GM12873 (cell line): ENCODE measurements around the gene ZPBP2.

Experiments used
- TF ChIP-seq, protein P1 (sequence below): IDR thresholded peaks from 2 replicates; pipeline ENCODE4 v1.5.1; 2012; ENCODE audit warnings: low read depth, mild to moderate bottlenecking, moderate library complexity, low read length, control low read depth; ENCODE audit not compliant: insufficient read depth; ENCODE audit errors: missing control alignments

ZPBP2 gene

DNA sequence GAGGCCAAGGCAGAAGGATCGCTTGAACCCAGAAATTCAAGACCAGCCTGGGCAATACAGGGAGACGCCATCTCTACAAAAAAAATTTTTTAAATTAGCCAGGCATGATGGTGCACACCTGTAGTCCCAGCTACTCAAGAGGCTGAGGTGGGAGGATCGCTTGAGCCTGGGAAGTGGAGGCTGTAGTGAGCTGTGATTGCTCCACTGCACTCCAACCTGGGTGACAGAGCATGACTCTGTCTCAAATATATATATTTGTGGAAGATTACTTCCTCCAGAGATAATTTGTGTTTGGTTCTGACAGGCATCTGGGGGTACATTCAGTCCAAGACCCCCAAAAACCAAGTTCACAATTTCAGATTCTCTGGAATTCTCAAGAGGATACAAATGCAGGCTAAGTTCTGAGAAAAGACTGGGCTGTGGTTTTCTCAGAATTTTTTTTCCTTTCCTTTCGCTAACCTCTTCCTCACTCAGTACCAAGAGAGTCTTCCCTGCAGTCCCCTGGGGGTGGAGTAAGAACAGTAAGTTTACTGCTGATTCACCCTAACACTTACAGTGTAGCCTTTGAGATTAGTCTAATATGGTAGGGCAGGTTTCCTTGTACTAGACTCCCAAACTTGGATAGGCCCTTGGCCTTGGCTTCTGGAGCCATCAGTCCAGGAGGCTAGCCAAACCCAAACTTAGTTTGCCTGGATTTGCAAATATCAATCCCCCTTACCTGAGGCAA, 35.3 kb downstream of the ZPBP2 start:
- TF ChIP-seq, protein P1, sequence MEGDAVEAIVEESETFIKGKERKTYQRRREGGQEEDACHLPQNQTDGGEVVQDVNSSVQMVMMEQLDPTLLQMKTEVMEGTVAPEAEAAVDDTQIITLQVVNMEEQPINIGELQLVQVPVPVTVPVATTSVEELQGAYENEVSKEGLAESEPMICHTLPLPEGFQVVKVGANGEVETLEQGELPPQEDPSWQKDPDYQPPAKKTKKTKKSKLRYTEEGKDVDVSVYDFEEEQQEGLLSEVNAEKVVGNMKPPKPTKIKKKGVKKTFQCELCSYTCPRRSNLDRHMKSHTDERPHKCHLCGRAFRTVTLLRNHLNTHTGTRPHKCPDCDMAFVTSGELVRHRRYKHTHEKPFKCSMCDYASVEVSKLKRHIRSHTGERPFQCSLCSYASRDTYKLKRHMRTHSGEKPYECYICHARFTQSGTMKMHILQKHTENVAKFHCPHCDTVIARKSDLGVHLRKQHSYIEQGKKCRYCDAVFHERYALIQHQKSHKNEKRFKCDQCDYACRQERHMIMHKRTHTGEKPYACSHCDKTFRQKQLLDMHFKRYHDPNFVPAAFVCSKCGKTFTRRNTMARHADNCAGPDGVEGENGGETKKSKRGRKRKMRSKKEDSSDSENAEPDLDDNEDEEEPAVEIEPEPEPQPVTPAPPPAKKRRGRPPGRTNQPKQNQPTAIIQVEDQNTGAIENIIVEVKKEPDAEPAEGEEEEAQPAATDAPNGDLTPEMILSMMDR = no peak

DNA sequence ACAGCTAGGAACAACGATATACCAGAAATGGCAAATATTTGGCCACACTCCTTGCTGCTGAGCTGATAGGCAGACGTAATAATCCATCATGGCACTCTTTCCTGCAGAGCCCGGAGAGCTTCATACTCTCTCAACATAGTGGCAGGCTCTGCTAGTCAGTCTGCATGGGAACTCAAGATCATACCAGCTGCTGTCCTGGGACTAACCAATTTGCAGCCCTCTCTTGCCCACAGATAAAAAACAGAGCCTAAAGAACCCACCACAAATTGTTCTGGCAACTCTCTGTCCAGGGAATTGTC, 36.9 kb downstream of the ZPBP2 start:
- TF ChIP-seq, protein P1 = no peak

DNA sequence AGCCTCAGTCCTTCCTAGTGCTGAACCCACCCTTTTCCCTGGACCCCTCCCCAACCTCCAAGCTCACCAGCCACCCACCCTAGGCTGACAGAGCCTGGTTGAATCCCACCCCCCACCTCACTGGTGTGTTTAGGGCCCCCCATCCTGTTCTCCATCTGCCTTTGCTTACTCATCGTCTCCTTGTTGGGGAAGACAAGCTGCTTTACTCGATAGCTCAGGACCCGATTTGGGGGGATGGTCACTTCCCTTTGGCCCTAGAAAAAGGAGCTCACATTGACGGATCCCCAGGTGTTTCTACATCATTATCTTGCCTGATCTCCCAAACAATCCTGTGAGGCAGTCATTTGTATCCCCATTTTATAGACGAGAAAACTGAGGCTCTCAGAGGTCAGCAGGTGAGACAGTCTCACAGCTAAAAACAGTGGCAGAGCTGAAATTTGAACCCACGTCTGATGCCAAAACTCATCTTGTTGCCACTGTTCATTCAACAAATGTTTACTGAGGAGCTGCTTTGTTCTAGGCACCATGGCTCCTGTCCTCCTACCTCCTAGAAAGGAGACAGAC, 40.9 kb downstream of the ZPBP2 start:
- TF ChIP-seq, protein P1 = no peak

DNA sequence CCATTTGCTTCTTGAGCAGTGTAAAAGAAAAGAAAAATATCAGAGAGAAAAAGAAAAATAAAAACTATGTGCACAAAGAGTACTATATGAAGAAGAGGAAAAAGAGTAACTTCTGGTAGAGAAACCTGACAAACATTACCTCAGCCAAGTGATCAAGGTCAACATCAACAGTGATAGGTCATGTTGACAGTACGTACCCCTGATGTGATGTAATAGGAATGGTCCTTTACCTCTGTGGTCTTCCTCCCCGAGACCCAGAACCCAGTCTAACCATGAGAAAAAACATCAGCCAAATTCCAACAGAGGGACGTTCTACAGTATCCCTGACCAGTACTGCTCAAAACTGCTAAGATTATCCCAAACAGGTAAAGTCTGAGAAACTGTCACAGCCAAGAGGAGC, 46.0 kb downstream of the ZPBP2 start:
- TF ChIP-seq, protein P1 = no peak

DNA sequence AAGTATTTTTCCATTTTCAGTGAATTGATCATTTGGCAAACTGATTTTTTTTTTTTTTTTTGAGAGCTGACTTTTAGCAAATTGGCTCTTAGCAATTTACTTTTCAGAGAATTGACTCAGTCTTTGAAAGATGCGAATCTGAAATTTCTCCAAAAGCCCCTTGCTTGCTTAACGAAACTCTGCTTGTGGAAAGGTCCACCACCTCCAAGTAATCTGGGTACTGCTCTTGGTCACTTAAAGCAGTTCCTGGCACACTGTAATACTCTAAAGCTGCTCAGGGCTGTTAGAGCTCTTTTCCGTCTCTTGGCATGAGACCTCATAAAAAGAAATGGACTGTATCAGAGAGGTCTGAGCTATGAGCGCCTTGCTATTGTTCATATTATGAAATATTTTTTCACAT, 47.6 kb downstream of the ZPBP2 start:
- TF ChIP-seq, protein P1 = no peak

DNA sequence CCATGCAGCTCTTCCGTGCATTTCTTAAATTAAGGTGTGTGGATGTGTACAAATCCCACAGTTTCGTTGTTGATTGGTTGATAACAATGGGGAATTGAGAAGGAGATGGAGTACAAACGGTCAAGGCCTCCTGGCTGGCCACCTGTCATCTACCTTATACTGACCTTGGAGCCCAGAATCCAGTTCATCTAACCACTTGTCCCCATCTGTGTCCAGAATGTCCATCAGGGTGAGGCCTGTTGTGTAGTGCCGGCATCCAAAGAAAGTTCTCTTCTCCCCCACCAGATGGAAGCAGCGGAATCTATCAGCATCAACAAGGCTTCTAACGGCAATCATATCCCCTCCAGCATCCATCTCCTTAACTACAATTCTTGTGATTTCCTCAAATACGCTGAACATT, 48.9 kb downstream of the ZPBP2 start:
- TF ChIP-seq, protein P1 = peak; percentile 12

DNA sequence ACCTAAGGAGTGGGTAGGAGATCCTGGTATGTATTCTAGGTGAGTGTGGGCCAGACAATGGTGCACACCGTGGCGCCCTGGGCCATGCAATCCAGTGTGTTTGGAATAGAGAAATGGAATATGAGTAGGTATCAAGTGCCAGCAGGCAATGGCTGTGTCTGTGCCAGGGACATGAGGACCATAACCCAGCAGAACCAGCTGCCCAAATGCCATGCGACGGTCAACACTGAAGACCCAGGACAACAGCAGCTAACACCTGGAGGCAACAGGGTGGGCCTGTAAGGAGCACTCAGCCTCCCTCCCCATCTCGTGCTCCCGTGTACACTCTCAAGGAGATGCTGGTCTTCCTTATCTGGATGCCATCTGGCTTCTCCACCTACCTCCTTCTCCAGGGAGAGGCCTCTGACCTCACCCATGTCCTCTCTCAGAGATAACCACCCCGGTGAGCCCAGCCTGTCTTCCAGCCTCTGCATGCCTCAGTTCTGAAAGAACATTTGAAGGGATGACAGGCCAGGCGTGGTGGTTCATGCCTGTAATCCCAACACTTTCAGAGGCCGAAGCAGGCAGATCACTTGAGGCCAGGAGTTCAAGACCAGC, 51.2 kb downstream of the ZPBP2 start:
- TF ChIP-seq, protein P1 = no peak
